Measurements from ENCODE around the gene RAB29.

DNA sequence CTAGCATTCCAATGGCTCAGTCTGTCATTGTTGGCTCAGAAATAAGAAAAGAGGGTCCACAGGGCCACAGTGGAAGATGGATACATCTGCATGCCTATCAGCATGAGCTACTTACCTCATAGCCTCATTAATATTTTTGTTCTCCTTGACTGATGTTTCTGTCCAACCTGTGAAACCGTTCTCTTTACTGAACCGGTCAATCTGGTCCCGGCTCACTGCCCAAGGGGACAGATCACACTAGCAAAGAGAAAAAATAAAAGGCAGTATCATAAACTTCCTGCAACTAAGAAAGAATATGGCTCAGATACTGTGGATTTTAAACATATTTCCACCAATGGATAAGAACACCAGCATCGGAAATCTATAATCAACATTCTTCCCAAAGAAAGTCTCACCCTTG, 4.7 kb downstream of the RAB29 start:
- TF ChIP-seq, protein P1, sequence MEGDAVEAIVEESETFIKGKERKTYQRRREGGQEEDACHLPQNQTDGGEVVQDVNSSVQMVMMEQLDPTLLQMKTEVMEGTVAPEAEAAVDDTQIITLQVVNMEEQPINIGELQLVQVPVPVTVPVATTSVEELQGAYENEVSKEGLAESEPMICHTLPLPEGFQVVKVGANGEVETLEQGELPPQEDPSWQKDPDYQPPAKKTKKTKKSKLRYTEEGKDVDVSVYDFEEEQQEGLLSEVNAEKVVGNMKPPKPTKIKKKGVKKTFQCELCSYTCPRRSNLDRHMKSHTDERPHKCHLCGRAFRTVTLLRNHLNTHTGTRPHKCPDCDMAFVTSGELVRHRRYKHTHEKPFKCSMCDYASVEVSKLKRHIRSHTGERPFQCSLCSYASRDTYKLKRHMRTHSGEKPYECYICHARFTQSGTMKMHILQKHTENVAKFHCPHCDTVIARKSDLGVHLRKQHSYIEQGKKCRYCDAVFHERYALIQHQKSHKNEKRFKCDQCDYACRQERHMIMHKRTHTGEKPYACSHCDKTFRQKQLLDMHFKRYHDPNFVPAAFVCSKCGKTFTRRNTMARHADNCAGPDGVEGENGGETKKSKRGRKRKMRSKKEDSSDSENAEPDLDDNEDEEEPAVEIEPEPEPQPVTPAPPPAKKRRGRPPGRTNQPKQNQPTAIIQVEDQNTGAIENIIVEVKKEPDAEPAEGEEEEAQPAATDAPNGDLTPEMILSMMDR (conservative IDR thresholded peaks at IDR 0.05; ENCODE audit: low read depth, low read length) = no peak
- no peak for TF ChIP-seq EZH2 (IDR thresholded peaks at IDR 0.05; ENCODE audit: borderline replicate concordance, low read depth, low read length, poor library complexity, severe bottlenecking)

Measured in A673 (cell line).